HG02840 (cell line): Measurements from ENCODE around the gene PGBD2.
A peak's percentile ranks its signal among the peaks of the same experiment; 100 is the strongest.
"Not testable (repeated sequence)": the region's sequence is repeated elsewhere in the genome, so short reads cannot be mapped to it uniquely, and the experiment has no call there.

ENCODE experiments used
- ATAC-seq: cut with Tn5 transposase; IDR thresholded peaks from one replicate; pipeline ENCODE4 v1.9.1; 2021; ENCODE audit warnings: mild to moderate bottlenecking, moderate library complexity, moderate number of reproducible peaks; ENCODE audit not compliant: unreplicated experiment, low FRiP score

PGBD2 gene

DNA sequence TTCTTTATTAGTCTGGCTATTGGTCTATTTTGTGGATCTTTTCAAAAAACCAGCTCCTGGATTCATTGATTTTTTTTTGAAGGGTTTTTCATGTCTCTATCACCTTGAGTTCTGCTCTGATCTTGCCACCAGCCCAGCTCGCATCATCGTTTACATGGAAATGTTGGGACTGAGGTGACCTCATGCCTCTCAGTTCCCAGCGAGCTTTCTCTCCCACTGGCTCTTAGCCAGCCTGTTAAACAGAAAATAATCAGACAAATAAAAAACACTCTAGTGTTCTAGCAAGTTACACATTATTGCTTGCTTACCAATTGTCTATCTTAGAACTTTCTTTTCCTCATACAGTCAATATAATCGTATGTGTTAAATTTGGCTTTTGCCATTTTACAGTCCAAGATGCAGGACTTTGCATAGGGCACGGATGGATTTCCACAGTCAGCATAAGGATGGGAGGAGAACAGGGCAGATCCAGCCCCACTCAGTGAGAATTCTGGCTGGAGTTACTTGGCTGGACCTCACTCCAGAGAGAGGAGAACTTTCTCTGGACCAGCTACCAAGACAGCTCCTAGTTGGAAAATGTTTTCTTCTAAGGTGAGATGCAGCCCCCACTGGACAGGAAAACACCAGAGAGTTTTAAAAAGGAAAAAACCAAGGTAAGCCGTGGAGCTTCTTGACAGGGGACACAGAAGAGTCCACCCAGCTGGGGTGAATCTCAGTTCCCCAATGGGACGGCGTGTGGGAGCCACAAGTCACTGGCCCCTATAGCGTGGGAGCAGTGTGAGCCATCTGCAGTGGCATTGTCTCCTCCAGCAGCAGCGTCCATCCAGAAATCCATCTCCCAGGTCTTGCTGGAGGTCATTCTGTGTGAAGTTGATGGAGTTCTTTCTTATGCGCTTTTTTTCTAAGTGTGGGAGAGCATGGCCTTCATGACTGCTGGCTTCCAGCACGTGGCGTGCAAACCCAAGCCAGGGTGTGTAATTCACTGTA lies 17.6 kb downstream of the PGBD2 start:
- ATAC-seq, result no peak

DNA sequence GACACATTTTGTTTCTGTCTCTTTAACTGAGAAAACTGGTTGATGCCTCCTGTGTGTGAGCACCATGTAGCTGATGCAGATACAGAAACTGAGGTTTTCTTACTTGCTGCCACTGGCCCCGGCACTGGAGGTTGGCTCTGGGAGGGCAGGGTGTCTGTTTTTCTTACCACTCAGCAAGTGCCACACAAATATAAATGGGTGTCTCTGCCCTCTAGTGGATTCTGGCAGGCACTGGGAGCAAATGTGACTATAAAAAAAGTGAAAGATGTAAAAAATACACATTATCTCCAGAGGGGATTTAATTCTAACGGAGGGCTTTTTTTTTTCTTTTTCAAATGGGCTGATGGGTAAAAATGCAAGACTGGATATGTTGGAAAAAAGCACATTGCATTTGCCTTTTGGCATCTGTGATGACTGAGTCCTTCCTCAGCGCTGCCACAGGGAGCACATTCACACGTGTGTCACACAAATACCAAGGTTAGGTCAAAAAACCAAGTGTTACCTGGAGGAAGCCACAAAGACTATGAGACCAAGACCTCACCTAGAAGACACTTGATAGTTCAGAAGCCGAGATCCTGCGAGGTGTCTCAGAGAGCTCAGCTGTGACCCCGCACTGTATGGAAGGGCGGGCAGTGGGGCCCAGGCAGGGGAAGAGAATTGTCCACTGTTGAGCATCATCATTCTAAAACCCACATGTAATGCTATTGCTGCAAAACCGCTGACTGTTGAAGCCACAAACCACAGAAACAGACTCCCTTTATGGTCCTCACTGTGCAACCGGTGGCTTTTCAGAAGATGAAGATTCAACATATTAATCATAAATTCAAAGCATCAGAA lies 18.9 kb downstream of the PGBD2 start:
- peak; percentile 53 for ATAC-seq

DNA sequence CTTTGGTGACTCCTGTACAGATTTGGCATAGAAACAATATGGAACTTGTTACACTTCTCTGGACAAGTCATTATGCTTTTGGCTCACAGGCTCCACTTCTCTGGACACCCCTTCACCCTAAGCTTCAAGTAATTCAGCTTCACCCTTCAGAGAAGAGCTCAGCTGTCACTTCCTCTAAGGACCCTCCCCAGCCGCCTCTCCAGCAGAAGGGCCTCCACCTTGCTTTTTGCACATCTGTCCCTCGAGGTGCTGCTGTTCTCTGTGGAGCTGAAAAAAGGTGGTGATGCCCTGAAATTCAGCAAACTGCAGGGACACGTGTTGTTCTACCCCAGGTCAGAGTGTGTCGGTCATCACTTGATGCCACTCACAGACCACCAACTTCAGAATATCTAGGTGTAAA lies 19.8 kb downstream of the PGBD2 start:
- ATAC-seq, result not testable (repeated sequence)

DNA sequence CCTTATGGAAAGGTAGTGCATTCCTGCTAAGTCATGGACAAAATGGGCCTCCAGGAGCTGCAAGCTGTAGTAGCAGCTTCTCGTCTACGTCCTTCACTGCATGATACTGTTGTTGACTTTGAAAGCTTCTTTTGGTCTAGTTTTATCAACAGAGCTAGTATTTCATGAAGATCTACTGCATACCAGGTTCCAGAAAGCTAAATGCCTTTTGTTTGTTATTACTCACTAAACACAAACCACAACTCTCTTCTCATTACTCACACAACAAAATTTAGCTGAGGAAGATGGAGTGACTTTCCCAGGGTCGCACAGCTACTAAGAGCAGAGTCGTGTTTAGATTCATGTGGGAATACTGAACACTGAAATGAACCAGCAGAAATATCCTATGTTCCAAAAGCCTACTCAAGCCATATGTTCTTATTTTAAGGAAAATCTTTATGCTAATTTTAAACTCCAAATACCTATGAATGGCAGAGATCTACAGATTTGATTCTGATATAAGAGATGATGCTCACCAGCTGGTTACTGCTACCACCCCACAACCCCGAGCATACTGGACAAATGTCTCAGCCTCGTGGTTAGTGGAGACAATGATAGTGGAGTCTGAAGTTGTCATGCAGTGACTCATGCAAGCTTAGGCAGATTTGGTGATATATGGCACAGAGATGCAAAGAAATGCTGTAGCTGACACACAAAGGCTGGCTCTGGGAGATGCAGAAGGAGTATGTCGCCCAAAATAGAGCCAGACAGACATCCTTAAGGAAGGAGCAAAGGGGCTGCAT lies 20.6 kb downstream of the PGBD2 start:
- ATAC-seq, result no peak

DNA sequence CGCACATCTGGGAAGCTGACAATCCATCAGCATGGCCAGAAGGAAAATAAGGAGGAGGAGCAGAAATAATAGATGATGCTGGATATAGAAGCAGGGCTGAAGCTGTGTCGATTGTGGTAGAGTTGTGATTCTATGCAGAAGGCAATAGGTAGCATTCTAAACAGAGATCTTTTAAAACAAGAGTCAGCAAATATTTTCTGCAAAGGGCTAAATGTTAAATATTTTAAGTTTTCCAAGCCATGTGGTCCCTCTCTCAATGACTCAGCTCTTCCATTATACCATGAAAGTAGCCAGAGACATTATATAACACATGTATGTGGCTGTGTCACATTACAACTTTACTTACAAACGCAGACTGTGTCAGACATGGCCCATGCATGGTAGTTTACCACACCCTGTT lies 21.2 kb downstream of the PGBD2 start:
- ATAC-seq, result not testable (repeated sequence)

DNA sequence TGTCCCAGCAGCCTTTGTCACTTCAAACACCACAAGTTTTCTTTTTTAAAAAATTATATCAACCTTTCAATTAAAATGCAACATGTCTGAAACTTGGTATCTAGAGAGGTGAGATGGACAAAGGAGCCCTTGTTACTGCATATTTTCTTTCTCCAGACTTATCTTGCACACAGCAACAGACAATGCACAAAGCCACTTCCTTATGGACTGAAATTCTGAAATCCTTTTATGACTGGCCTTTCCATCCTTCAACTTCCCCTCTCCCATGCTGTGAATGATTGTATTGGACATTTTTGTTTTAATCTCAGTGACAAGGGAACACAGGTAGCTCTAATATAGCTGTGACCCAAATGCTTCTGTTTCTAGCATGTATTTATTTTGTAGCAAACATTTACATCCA lies 22.1 kb downstream of the PGBD2 start:
- not testable (repeated sequence) for ATAC-seq

DNA sequence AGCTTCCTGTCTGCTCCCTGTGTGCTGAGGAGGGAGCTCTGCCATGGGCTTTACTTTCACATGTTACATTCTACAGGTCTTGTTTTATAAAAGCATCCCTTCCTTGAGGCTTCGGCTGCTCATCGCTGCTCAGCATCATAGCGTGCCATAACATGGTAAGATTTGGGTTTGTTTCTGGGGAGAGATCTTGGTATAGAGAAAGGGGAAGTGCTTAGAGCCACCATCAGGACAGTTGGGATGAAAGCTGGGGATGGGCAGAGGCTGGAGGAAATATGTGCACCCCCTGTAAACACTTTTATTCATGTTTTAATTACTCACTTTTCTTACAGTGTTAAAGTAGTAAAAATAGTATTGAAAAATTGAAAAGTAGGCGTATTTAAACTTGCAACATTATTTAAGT lies 24.0 kb downstream of the PGBD2 start:
- ATAC-seq, result not testable (repeated sequence)

DNA sequence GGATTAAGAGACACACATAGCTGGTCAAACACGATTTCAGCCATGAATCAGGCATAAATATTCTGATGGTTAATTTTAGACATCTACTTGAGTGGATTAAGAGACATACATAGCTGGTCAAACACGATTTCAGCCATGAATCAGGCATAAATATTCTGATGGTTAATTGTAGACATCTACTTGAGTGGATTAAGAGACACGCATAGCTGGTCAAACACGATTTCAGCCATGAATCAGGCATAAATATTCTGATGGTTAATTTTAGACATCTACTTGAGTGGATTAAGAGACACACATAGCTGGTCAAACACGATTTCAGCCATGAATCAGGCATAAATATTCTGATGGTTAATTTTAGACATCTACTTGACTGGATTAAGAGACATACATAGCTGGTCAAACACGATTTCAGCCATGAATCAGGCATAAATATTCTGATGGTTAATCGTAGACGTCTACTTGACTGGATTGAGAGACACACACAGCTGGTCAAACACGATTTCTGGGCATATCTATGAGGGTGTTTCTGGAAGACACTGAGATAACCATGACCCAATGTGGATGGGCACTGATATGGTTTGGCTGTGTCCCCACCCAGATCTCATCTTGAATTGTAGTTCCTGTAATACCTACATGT lies 32.3 kb downstream of the PGBD2 start:
- ATAC-seq, result not testable (repeated sequence)

DNA sequence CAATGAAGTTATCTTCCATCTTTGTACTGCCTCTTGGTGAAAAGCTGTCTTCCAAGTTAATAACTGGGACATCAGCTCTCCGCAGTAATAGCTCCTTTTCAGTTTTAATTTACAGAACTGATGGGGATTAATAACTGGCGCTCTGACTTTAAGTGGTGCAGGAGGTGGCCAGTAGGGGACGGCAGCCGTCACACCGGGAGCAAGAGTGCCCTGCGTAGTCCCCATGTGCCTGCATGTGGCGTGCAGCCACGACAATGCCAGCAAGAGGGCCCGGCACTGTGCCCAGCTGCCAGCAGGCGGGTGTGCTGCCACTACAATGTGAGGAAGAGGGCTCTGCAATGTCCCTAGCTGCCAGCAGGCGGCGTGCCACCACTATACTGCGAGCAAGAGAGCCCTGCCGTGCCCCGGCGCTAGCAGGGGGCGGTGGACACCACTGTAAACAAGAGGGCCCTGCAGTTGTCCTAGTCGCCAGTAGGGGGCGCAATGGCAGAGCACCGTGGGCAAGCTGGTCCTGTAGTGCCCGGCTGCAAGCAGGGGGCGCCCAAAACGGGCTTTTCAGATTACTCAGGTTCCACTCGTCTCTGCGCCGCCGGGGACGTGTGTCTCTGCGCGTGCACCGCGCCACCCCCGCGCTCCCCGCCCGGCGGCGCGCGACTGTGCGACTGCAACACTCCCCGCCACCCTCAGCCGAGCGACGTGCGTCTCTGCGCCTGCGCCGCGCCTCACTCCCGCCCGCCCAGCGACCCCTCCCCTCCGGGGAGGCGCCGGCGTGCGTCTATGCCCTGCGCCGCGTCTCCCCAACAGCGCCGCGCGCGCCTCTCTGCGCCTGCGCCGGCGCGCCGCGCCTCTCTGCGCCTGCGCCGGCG lies 38.3 kb downstream of the PGBD2 start:
- ATAC-seq, result not testable (repeated sequence)

DNA sequence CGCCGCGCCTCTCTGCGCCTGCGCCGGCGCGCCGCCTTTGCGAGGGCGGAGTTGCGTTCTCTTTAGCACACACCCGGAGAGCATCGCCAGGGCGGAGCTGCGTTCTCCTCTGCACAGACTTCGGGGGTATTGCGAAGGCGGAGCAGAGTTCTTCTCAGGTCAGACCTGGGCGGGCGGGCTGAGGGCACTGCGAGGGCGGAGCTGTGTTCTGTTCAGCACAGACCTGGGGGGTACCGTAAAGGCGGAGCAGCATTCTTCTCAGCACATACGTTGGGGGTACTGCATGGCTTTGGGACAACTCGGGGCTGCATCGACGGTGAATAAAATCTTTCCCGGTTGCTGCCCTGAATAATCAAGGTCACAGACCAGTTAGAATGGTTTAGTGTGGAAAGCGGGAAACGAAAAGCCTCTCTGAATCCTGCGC lies 39.0 kb downstream of the PGBD2 start:
- ATAC-seq, result not testable (repeated sequence)

DNA sequence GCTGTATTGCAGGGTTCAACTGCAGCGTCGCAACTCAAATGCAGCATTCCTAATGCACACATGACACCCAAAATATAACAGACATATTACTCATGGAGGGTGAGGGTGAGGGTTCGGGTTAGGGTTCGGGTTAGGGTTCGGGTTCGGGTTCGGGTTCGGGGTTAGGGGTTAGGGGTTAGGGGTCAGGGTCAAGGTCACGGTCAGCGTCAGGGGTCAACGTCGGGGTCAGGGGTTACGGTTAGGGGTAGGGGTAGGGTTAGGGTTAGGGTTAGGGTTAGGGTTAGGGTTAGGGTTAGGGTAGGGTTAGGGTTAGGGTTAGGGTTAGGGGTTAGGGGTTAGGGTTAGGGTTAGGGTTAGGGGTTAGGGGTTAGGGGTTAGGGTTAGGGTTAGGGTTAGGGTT lies 39.4 kb downstream of the PGBD2 start:
- not testable (repeated sequence) for ATAC-seq

DNA sequence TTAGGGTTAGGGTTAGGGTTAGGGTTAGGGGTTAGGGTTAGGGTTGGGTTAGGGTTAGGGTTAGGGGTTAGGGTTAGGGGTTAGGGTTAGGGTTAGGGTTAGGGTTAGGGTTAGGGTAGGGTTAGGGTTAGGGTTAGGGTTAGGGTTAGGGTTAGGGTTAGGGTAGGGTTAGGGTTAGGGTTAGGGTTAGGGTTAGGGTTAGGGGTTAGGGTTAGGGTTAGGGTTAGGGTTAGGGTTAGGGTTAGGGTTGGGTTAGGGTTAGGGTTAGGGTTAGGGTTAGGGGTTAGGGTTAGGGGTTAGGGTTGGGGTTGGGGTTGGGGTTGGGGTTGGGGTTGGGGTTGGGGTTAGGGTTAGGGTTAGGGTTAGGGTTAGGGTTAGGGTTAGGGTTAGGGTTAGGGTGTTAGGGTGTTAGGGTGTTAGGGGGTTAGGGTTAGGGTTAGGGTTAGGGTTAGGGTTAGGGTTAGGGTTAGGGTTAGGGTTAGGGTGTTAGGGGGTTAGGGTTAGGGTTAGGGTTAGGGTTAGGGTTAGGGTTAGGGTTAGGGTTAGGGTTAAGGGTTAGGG lies 39.9 kb downstream of the PGBD2 start:
- not testable (repeated sequence) for ATAC-seq
